K562 (cell line): ENCODE results near the gene LPA. TPM values are rescaled to one million over a fixed set of nuclear protein-coding genes. Genes with fewer than 3 reads are reported as not detected.

Experiments
- ATAC-seq: fragments of 200-7000 bp; cut with Tn5 transposase; 3 replicates; pipeline ENCODE4 v1.9.1; 2020; ENCODE audit warnings: moderate library complexity
- BruUV-seq: library from RNA; stranded (reverse); fragments of 400-500 nt; replicated peaks from 2 replicates; lab custom pipeline; 2021; lab: Mats Ljungman, UMichigan
- CTCF ChIA-PET: fragments of 300-600 bp; formaldehyde crosslinking; extraction: SDS; loops from one replicate; lab custom pipeline; 2021; ENCODE audit warnings: low intra/inter-chr PET ratio; lab: Yijun Ruan, JAX
- POLR2A ChIA-PET: fragments of 300-600, 350-650 bp; sonication (Branson Sonifier 250); formaldehyde crosslinking; extraction: SDS; loops from one replicate; lab custom pipeline; 2021; ENCODE audit warnings: antibody characterized with exemption, inconsistent platforms; lab: Yijun Ruan, JAX
- DNase-seq, 4 experiments: peaks; one replicate each; pipeline versions ENCODE4 v3.0.0 to v3.0.0-alpha.2; 2011 to 2018; ENCODE audit warnings: low spot score in 3 of 4, mixed read lengths in 3 of 4; ENCODE audit errors: extremely low read depth in 1 of 4
- FAIRE-seq: peaks from 2 replicates; lab custom pipeline; 2011; peaks lifted over from hg19 to GRCh38; lab: Jason Lieb, UNC
- H2AFZ ChIP-seq: 2 replicates; pipeline ENCODE4 v1.6.0; 2011; ENCODE audit warnings: low read depth, low read length, control low read depth, inconsistent platforms
- H3K27ac ChIP-seq: fragments of 200-600 bp; 3 replicates; pipeline ENCODE4 v1.8.0; 2011; ENCODE audit warnings: low read depth, mild to moderate bottlenecking, control low read depth, inconsistent platforms, low read length, moderate library complexity, mixed read lengths; ENCODE audit errors: extremely low read depth
- H3K27me3 ChIP-seq, 2 experiments: fragments of 300-600 bp in 1 of 2; 2 replicates in 1 of 2; 3 replicates in 1 of 2; pipeline versions ENCODE4 v1.6.0 to v1.8.0; 2011; ENCODE audit warnings: inconsistent platforms in 2 of 2, low read length in 2 of 2, mild to moderate bottlenecking in 1 of 2, mixed read lengths in 1 of 2, moderate library complexity in 1 of 2; ENCODE audit not compliant: control insufficient read depth in 2 of 2, insufficient read depth in 2 of 2
- H3K36me3 ChIP-seq: fragments of 300-600 bp; 3 replicates; pipeline ENCODE4 v1.8.0; 2011; ENCODE audit warnings: mild to moderate bottlenecking, low read length, inconsistent platforms; ENCODE audit not compliant: control insufficient read depth, insufficient read depth
- H3K4me1 ChIP-seq, 2 experiments: fragments of 200-600 bp in 1 of 2; replicated peaks in 1 of 2; 2 replicates in 1 of 2; 3 replicates in 1 of 2; pipeline versions ENCODE4 v1.5.1 to v1.8.0; 2011; ENCODE audit warnings: inconsistent platforms in 2 of 2, low read length in 2 of 2, mild to moderate bottlenecking in 1 of 2, mixed read lengths in 1 of 2, moderate library complexity in 1 of 2; ENCODE audit not compliant: control insufficient read depth in 2 of 2, insufficient read depth in 2 of 2
- H3K4me2 ChIP-seq: 2 replicates; pipeline ENCODE4 v1.6.1; 2011; ENCODE audit warnings: low read length, control low read depth, inconsistent platforms, mixed read lengths; ENCODE audit not compliant: insufficient read depth
- H3K4me3 ChIP-seq: fragments of 200-600 bp; sonication (generic), shearing (Covaris generic); 2 replicates; pipeline ENCODE4 v1.5.1; 2016; ENCODE audit warnings: control low read depth, inconsistent platforms
- H3K79me2 ChIP-seq: fragments of 200-600 bp; 3 replicates; pipeline ENCODE4 v1.8.0; 2011; ENCODE audit warnings: low read length, inconsistent platforms; ENCODE audit not compliant: control insufficient read depth, insufficient read depth
- H3K9ac ChIP-seq, 2 experiments: 2 replicates each; pipeline versions ENCODE4 v1.6.0 to v1.6.1; 2011; ENCODE audit warnings: low read depth in 2 of 2, low read length in 2 of 2, control low read depth in 1 of 2, inconsistent platforms in 1 of 2, mild to moderate bottlenecking in 1 of 2, mixed read lengths in 1 of 2; ENCODE audit not compliant: insufficient read depth in 1 of 2
- H3K9me1 ChIP-seq: one replicate; pipeline ENCODE4 v1.6.0; 2011; ENCODE audit warnings: inconsistent platforms, mild to moderate bottlenecking, low read length, moderate library complexity; ENCODE audit not compliant: control insufficient read depth, insufficient read depth
- H3K9me3 ChIP-seq: replicated peaks from 2 replicates; pipeline ENCODE4 v1.5.1; 2011; ENCODE audit warnings: low read depth, low read length, inconsistent platforms; ENCODE audit not compliant: control insufficient read depth, insufficient read depth
- H4K20me1 ChIP-seq: replicated peaks from 2 replicates; pipeline ENCODE4 v1.6.1; 2011; ENCODE audit warnings: low read length, inconsistent platforms, mixed read lengths; ENCODE audit not compliant: control insufficient read depth, insufficient read depth
- C11orf30 ChIP-seq: fragments of 450-650 bp; IDR thresholded peaks from 2 replicates; pipeline ENCODE4 v1.6.1; 2016; ENCODE audit warnings: low read depth, mild to moderate bottlenecking
- CXXC5 ChIP-seq: fragments of 250-450 bp; sonication (Bioruptor Pico); IDR thresholded peaks from 2 replicates; pipeline ENCODE4 v1.8.0; 2022; ENCODE audit warnings: inconsistent platforms, mild to moderate bottlenecking, moderate library complexity
- DMBX1 ChIP-seq: fragments of 250-450 bp; sonication (Bioruptor Pico); IDR thresholded peaks from 2 replicates; pipeline ENCODE4 v1.8.0; 2022; ENCODE audit warnings: inconsistent platforms, mild to moderate bottlenecking, moderate library complexity, borderline replicate concordance
- EHMT2 ChIP-seq: fragments of 450-650 bp; IDR thresholded peaks from 2 replicates; pipeline ENCODE4 v1.6.1; 2018; ENCODE audit warnings: antibody characterized with exemption
- ERF ChIP-seq: fragments of 450-650 bp; formaldehyde crosslinking; IDR thresholded peaks from 2 replicates; pipeline ENCODE4 v1.4.0; 2020; ENCODE audit warnings: mild to moderate bottlenecking, mixed read lengths
- KDM4B ChIP-seq, 2 experiments: fragments of 450-650 bp in 1 of 2; sonication (generic) in 1 of 2; IDR thresholded peaks; 2 replicates each; pipeline ENCODE4 v1.6.1; 2016 to 2017; ENCODE audit warnings: borderline replicate concordance in 2 of 2, antibody characterized with exemption in 1 of 2, low read depth in 1 of 2, mild to moderate bottlenecking in 1 of 2
- MAFF ChIP-seq: IDR thresholded peaks from 2 replicates; pipeline ENCODE4 v1.6.1; 2012; ENCODE audit warnings: low read length, improper control_type of control experiment
- MAFG ChIP-seq: fragments of 450-650 bp; conservative IDR thresholded peaks from 2 replicates; pipeline ENCODE4 v1.6.1; 2016; ENCODE audit warnings: missing genetic modification characterization, missing compliant biosample characterization
- NFE2 ChIP-seq: IDR thresholded peaks from 2 replicates; pipeline ENCODE4 v1.6.1; 2014; ENCODE audit warnings: antibody characterized with exemption, low read depth
- RBBP5 ChIP-seq: fragments of 200-600 bp; sonication (generic); IDR thresholded peaks from 2 replicates; pipeline ENCODE4 v1.6.1; 2012; ENCODE audit warnings: borderline replicate concordance, mild to moderate bottlenecking, low read length, control low read depth, inconsistent platforms; ENCODE audit not compliant: insufficient read depth, poor library complexity, severe bottlenecking
- SAFB ChIP-seq: fragments of 200-400 bp; formaldehyde crosslinking; IDR thresholded peaks from 2 replicates; pipeline ENCODE4 v1.6.1; 2017; ENCODE audit warnings: low read depth, low read length, borderline replicate concordance
- SREBF2 ChIP-seq: sonication (generic); formaldehyde crosslinking; IDR thresholded peaks from 2 replicates; pipeline ENCODE4 v1.4.0; 2020; ENCODE audit warnings: mild to moderate bottlenecking, missing genetic modification reagents
- YY1 ChIP-seq, 3 experiments: IDR thresholded peaks; 2 replicates each; pipeline ENCODE4 v1.6.1; 2011; ENCODE audit warnings: low read length in 2 of 3, mild to moderate bottlenecking in 2 of 3, moderate library complexity in 2 of 3, borderline replicate concordance in 1 of 3, control low read depth in 1 of 3, low read depth in 1 of 3; ENCODE audit not compliant: insufficient read depth in 3 of 3, insufficient replicate concordance in 2 of 3, control insufficient read depth in 1 of 3, insufficient read length in 1 of 3; ENCODE audit errors: extremely low read depth in 1 of 3
- WGBS: fragments of 100-300 bp; shearing (Covaris generic); methylation state at CpG from one replicate; pipeline ENCODE4 v1.1.6; 2016; ENCODE audit warnings: low coverage, mixed read lengths; ENCODE audit not compliant: insufficient coverage; ENCODE audit errors: missing lambda C conversion rate; 5-methylcytosine and 5-hydroxymethylcytosine counted together
- in situ Hi-C: fragments of 300-500 bp; cut with MboI; formaldehyde crosslinking; loops from 4 replicates; pipeline ENCODE4 v1.15.0; 2018; ENCODE audit warnings: inconsistent platforms, mixed read lengths
- intact Hi-C: fragments of 100-400 bp; cut with micrococcal nuclease; formaldehyde crosslinking; loops from 2 replicates; pipeline ENCODE4 v1.14.2; 2022
- polyA plus RNA-seq, 8 experiments: library from polyadenylated mRNA; depleted of rRNA in 4 of 8; stranded (reverse) in 5 of 8; unstranded in 3 of 8; fragments of >200 nt; fragmentation: Nextera tagmentation in 2 of 8; fragmentation: Illumina TruSeq in 1 of 8; extraction: Ambion mirVana in 2 of 8; extraction: Trizol in 1 of 8; gene quantifications; 2 replicates each; pipeline versions ENCODE4 v1.2.1 to v1.2.3, GENCODE V29; 2011 to 2014; ENCODE audit warnings: inconsistent platforms in 1 of 8, missing spikeins in 1 of 8
- total RNA-seq, 7 experiments: library from RNA; depleted of rRNA in 6 of 7; stranded (reverse); fragments of >200 nt in 6 of 7; fragmentation: Illumina TruSeq in 2 of 7; extraction: Trizol in 2 of 7; gene quantifications; 2 replicates each; pipeline versions ENCODE4 v1.2.1 to v1.2.3, GENCODE V29; 2011 to 2021; ENCODE audit warnings: low replicate concordance in 1 of 7
- TF ChIP-seq, protein P1 (sequence below): fragments of 450-650 bp; IDR thresholded peaks from 2 replicates; pipeline ENCODE4 v1.6.1; 2016
- TF ChIP-seq, protein P2 (sequence below): fragments of 450-650 bp; IDR thresholded peaks from one replicate; pipeline ENCODE4 v1.6.1; 2018; ENCODE audit warnings: mild to moderate bottlenecking, moderate library complexity; ENCODE audit not compliant: partially characterized antibody
- TF ChIP-seq, protein P3 (sequence below), 2 experiments: fragments of 150-350 bp in 1 of 2; IDR thresholded peaks; 2 replicates each; pipeline ENCODE4 v1.6.1; 2012 to 2016; ENCODE audit warnings: low read depth in 2 of 2, low read length in 2 of 2, mild to moderate bottlenecking in 1 of 2, moderate library complexity in 1 of 2

The LPA gene
- total and polyA plus RNA-seq, 9 of the 15 experiments (the other 6 are each of a cell fraction or from before 2014, with no cell fraction given): 0.01 to 0.18 (median 0.07) TPM; not detected in 6

DNA sequence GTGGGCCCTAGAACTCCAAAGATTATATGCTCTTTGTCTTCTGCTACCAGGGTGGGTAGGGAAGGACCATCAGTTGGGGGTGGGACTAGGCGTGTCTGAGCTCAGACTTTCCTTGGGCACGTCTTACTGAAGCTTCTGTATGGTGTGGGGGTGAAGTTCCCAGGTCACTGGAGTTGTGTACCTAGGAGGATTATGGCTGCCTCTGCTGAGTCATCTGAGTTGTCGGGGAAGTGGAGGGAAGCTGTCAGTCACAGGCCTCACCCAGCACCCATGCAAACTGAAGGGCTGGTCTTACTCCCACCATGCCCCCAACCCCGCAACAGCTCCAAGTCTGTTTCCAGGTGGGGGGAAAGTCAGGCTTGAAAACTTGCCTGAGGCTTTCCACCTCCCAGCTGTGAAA lies 90.1 kb downstream of the LPA start:
- intact Hi-C loops (no loop called here), in situ Hi-C loops (no loop called here)
- H3K9me1 ChIP-seq: no peaks in the 10 kb centered on the region
- H3K27ac ChIP-seq: peak overlapping the region; percentile 5; the same call in 2 of the 3 replicates
- BruUV-seq: no TSS peak
- H3K4me1 ChIP-seq: peaks cover 15 to 21% of the 10 kb centered on the region in 2 experiments; a peak in 3 of 5 replicates
- H3K4me3 ChIP-seq: no peak overlapping the region
- peak; percentile 16 to 60 (median 26) for DNase-seq
- no peaks in the 10 kb centered on the region for H3K79me2 ChIP-seq
- H3K9me3 ChIP-seq: no peaks in the 10 kb centered on the region
- POLR2A ChIA-PET: interaction anchor here (0.6 to 1.1 kb wide), 3 partner anchors 12 to 321 kb away, joined by 3 to 4 read pairs (median 3); no protein-coding TSS in a partner anchor
- H2AFZ ChIP-seq: peak overlapping the region; percentile 92
- H3K27me3 ChIP-seq: no peaks in the 10 kb centered on the region
- no peaks in the 10 kb centered on the region for H4K20me1 ChIP-seq
- H3K36me3 ChIP-seq: no peaks in the 10 kb centered on the region
- CTCF ChIA-PET: no interaction called here
- 14% methylated on average over 4 of the region's 4 CpGs for WGBS
- no peak overlapping the region for H3K4me2 ChIP-seq
- peak; percentile 74 for FAIRE-seq
- H3K9ac ChIP-seq: peak overlapping the region in 1 of 2 experiments; percentile 26; a peak in 1 of 4 replicates
- ATAC-seq: peak; percentile 57
- TF ChIP-seq RBBP5: no peak
- peak; percentile 78 for TF ChIP-seq C11orf30
- TF ChIP-seq CXXC5 (CRISPR knock-in tag): 0 out of 2 replicates have a peak, but pooled peaks have one; percentile 12
- TF ChIP-seq, protein P1, sequence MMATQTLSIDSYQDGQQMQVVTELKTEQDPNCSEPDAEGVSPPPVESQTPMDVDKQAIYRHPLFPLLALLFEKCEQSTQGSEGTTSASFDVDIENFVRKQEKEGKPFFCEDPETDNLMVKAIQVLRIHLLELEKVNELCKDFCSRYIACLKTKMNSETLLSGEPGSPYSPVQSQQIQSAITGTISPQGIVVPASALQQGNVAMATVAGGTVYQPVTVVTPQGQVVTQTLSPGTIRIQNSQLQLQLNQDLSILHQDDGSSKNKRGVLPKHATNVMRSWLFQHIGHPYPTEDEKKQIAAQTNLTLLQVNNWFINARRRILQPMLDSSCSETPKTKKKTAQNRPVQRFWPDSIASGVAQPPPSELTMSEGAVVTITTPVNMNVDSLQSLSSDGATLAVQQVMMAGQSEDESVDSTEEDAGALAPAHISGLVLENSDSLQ: peak; percentile 94
- TF ChIP-seq, protein P2, sequence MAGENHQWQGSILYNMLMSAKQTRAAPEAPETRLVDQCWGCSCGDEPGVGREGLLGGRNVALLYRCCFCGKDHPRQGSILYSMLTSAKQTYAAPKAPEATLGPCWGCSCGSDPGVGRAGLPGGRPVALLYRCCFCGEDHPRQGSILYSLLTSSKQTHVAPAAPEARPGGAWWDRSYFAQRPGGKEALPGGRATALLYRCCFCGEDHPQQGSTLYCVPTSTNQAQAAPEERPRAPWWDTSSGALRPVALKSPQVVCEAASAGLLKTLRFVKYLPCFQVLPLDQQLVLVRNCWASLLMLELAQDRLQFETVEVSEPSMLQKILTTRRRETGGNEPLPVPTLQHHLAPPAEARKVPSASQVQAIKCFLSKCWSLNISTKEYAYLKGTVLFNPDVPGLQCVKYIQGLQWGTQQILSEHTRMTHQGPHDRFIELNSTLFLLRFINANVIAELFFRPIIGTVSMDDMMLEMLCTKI: no peak
- TF ChIP-seq SREBF2 (CRISPR knock-in tag): no peak
- TF ChIP-seq DMBX1: no peak
- peak; percentile 48 for TF ChIP-seq MAFG (tag)
- TF ChIP-seq NFE2: peak; percentile 88
- TF ChIP-seq SAFB: no peak
- TF ChIP-seq ERF (CRISPR knock-in tag): no peak
- peak; percentile 62 for TF ChIP-seq MAFF
- TF ChIP-seq YY1 (IDR thresholded peaks at IDR 0.05; ENCODE audit: borderline replicate concordance in 1 of 3, control insufficient read depth in 1 of 3, extremely low read depth in 1 of 3, insufficient read depth in 3 of 3, insufficient read length in 1 of 3, insufficient replicate concordance in 2 of 3, low read depth in 1 of 3, low read length in 2 of 3): peak in 1 of 3 experiments; percentile 80
- TF ChIP-seq KDM4B (IDR thresholded peaks at IDR 0.05; ENCODE audit: borderline replicate concordance in 2 of 2, low read depth in 1 of 2): no peak
- TF ChIP-seq, protein P3, sequence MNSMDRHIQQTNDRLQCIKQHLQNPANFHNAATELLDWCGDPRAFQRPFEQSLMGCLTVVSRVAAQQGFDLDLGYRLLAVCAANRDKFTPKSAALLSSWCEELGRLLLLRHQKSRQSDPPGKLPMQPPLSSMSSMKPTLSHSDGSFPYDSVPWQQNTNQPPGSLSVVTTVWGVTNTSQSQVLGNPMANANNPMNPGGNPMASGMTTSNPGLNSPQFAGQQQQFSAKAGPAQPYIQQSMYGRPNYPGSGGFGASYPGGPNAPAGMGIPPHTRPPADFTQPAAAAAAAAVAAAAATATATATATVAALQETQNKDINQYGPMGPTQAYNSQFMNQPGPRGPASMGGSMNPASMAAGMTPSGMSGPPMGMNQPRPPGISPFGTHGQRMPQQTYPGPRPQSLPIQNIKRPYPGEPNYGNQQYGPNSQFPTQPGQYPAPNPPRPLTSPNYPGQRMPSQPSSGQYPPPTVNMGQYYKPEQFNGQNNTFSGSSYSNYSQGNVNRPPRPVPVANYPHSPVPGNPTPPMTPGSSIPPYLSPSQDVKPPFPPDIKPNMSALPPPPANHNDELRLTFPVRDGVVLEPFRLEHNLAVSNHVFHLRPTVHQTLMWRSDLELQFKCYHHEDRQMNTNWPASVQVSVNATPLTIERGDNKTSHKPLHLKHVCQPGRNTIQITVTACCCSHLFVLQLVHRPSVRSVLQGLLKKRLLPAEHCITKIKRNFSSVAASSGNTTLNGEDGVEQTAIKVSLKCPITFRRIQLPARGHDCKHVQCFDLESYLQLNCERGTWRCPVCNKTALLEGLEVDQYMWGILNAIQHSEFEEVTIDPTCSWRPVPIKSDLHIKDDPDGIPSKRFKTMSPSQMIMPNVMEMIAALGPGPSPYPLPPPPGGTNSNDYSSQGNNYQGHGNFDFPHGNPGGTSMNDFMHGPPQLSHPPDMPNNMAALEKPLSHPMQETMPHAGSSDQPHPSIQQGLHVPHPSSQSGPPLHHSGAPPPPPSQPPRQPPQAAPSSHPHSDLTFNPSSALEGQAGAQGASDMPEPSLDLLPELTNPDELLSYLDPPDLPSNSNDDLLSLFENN (IDR thresholded peaks at IDR 0.05; ENCODE audit: low read depth in 2 of 2, low read length in 2 of 2): no peak
- peak; percentile 86 for TF ChIP-seq EHMT2
